Peyer's patch (tissue), 4 donors: ENCODE measurements around the gene EFNA2.

Experiments used
- CTCF ChIP-seq, 6 experiments: fragments of 450-650 bp in 4 of 6; fragments of 200-600 bp in 2 of 6; sonication (generic) in 1 of 6; IDR thresholded peaks; one replicate each; pipeline ENCODE4 v1.5.1; 2017 to 2019; ENCODE audit warnings: antibody characterized with exemption in 6 of 6, mild to moderate bottlenecking in 3 of 6, moderate library complexity in 1 of 6
- POLR2A ChIP-seq, 2 donors: fragments of 450-650 bp; IDR thresholded peaks; one replicate each; pipeline ENCODE4 v1.5.1; 2017; ENCODE audit warnings: antibody characterized with exemption in 2 of 2, mild to moderate bottlenecking in 2 of 2, moderate library complexity in 2 of 2

- TF ChIP-seq CTCF (IDR thresholded peaks at IDR 0.05) (peak in 3 of 6 experiments; percentile 15 to 25 (median 22)), POLR2A (IDR thresholded peaks at IDR 0.05) (peak in 1 of 2 donors; percentile 26)
Observed at GRCh38 chr19:1252821-1253513, 32.7 kb upstream of the EFNA2 start.
